H9 (cell line): ENCODE measurements around the gene TUBGCP6. TPM values are rescaled to one million over a fixed set of nuclear protein-coding genes. Genes with fewer than 3 reads are reported as not detected.

Experiments
- DNase-seq: peaks from one replicate; pipeline ENCODE4 v3.0.0-alpha.2; 2017
- H2AFZ ChIP-seq: one replicate; pipeline ENCODE4 v1.6.1; 2013; ENCODE audit warnings: mild to moderate bottlenecking, low read length, control low read depth, moderate library complexity
- H2AK5ac ChIP-seq: 2 replicates; pipeline ENCODE4 v1.6.1; 2013; ENCODE audit warnings: low read length, control low read depth, mixed read lengths; ENCODE audit not compliant: insufficient read length
- H2BK120ac ChIP-seq: one replicate; pipeline ENCODE4 v1.6.1; 2013; ENCODE audit warnings: low read depth, mild to moderate bottlenecking, low read length, control low read depth, inconsistent platforms; ENCODE audit not compliant: poor library complexity, severe bottlenecking
- H2BK12ac ChIP-seq: 2 replicates; pipeline ENCODE4 v1.6.1; 2013; ENCODE audit warnings: low read length, control low read depth, mixed read lengths, low read depth; ENCODE audit not compliant: insufficient read length
- H2BK15ac ChIP-seq: 2 replicates; pipeline ENCODE4 v1.6.1; 2013; ENCODE audit warnings: low read depth, low read length, control low read depth
- H2BK20ac ChIP-seq: one replicate; pipeline ENCODE4 v1.6.1; 2013; ENCODE audit warnings: low read depth, mild to moderate bottlenecking, low read length, control low read depth, inconsistent platforms; ENCODE audit not compliant: poor library complexity, severe bottlenecking
- H2BK5ac ChIP-seq: 2 replicates; pipeline ENCODE4 v1.6.1; 2013; ENCODE audit warnings: low read length, control low read depth, mixed read lengths; ENCODE audit not compliant: insufficient read length
- H3K14ac ChIP-seq: 2 replicates; pipeline ENCODE4 v1.6.1; 2013; ENCODE audit warnings: low read length, control low read depth; ENCODE audit not compliant: insufficient read depth
- H3K18ac ChIP-seq: 2 replicates; pipeline ENCODE4 v1.6.1; 2013; ENCODE audit warnings: low read depth, mild to moderate bottlenecking, mixed read lengths, low read length, control low read depth; ENCODE audit not compliant: insufficient read length
- H3K23ac ChIP-seq: 2 replicates; pipeline ENCODE4 v1.6.1; 2013; ENCODE audit warnings: low read length, control low read depth, mixed read lengths, low read depth; ENCODE audit not compliant: insufficient read length
- H3K23me2 ChIP-seq: 2 replicates; pipeline ENCODE4 v1.6.1; 2013; ENCODE audit warnings: low read depth, mild to moderate bottlenecking, mixed read lengths, low read length, control low read depth; ENCODE audit not compliant: insufficient read length, poor library complexity, severe bottlenecking
- H3K27ac ChIP-seq: 2 replicates; pipeline ENCODE4 v1.5.1; 2013; ENCODE audit warnings: low read length, control low read depth, mixed read lengths, low read depth; ENCODE audit not compliant: insufficient read length
- H3K27me3 ChIP-seq: 2 replicates; pipeline ENCODE4 v1.6.1; 2013; ENCODE audit warnings: low read length, control low read depth, inconsistent platforms; ENCODE audit not compliant: insufficient read depth
- H3K4ac ChIP-seq: 2 replicates; pipeline ENCODE4 v1.6.1; 2013; ENCODE audit warnings: low read depth, mild to moderate bottlenecking, control low read depth, inconsistent platforms, low read length, moderate library complexity
- H3K4me1 ChIP-seq: 2 replicates; pipeline ENCODE4 v1.6.1; 2013; ENCODE audit warnings: low read length, control low read depth, inconsistent platforms; ENCODE audit not compliant: insufficient read depth
- H3K4me2 ChIP-seq: 2 replicates; pipeline ENCODE4 v1.6.1; 2013; ENCODE audit warnings: low read length, control low read depth, mixed read lengths; ENCODE audit not compliant: insufficient read length, insufficient read depth
- H3K56ac ChIP-seq: 2 replicates; pipeline ENCODE4 v1.6.1; 2013; ENCODE audit warnings: low read depth, mild to moderate bottlenecking, mixed read lengths, low read length, control low read depth; ENCODE audit not compliant: insufficient read length
- H3K79me1 ChIP-seq: 2 replicates; pipeline ENCODE4 v1.6.1; 2013; ENCODE audit warnings: low read depth, mild to moderate bottlenecking, moderate library complexity, low read length, control low read depth, inconsistent platforms; ENCODE audit not compliant: insufficient read depth, poor library complexity, severe bottlenecking
- H3K79me2 ChIP-seq: 2 replicates; pipeline ENCODE4 v1.6.1; 2013; ENCODE audit warnings: low read length, control low read depth, inconsistent platforms; ENCODE audit not compliant: insufficient read depth
- H3K9ac ChIP-seq: 2 replicates; pipeline ENCODE4 v1.6.1; 2013; ENCODE audit warnings: low read length, control low read depth, mixed read lengths; ENCODE audit not compliant: insufficient read length; ENCODE audit errors: extremely low read depth
- H3K9me3 ChIP-seq: one replicate; pipeline ENCODE4 v1.6.1; 2013; ENCODE audit warnings: low read depth, low read length, inconsistent platforms; ENCODE audit not compliant: control insufficient read depth
- H3T11ph ChIP-seq: one replicate; pipeline ENCODE4 v1.6.1; 2013; ENCODE audit warnings: mild to moderate bottlenecking, low read length, control low read depth, inconsistent platforms
- H4K20me1 ChIP-seq: one replicate; pipeline ENCODE4 v1.6.1; 2013; ENCODE audit not compliant: control insufficient read depth, insufficient read length, insufficient read depth
- H4K5ac ChIP-seq: 2 replicates; pipeline ENCODE4 v1.6.1; 2013; ENCODE audit warnings: low read depth, mild to moderate bottlenecking, mixed read lengths, low read length, control low read depth; ENCODE audit not compliant: insufficient read length
- H4K8ac ChIP-seq: replicated peaks from 2 replicates; pipeline ENCODE4 v1.6.1; 2013; ENCODE audit warnings: low read length, control low read depth, mixed read lengths, low read depth; ENCODE audit not compliant: insufficient read length
- H4K91ac ChIP-seq: 2 replicates; pipeline ENCODE4 v1.6.1; 2013; ENCODE audit warnings: low read depth, mild to moderate bottlenecking, moderate library complexity, mixed read lengths, low read length, control low read depth; ENCODE audit not compliant: insufficient read length
- H3K27ac Mint-ChIP-seq, 3 experiments: 2 replicates in 2 of 3; 3 replicates in 1 of 3; pipeline ENCODE4 v1.8.0; 2020 to 2021; ENCODE audit warnings: mixed read lengths in 3 of 3, mild to moderate bottlenecking in 1 of 3, moderate library complexity in 1 of 3
- H3K27me3 Mint-ChIP-seq: 2 replicates; pipeline ENCODE4 v1.8.0; 2021; ENCODE audit warnings: low read depth, mild to moderate bottlenecking, moderate library complexity, mixed read lengths
- H3K36me3 Mint-ChIP-seq, 3 experiments: 2 replicates in 2 of 3; 3 replicates in 1 of 3; pipeline ENCODE4 v1.8.0; 2020 to 2021; ENCODE audit warnings: low read depth in 3 of 3, mixed read lengths in 3 of 3; ENCODE audit not compliant: insufficient read depth in 1 of 3
- H3K4me1 Mint-ChIP-seq, 2 experiments: 2 replicates each; pipeline ENCODE4 v1.8.0; 2020; ENCODE audit warnings: mixed read lengths in 2 of 2
- H3K4me3 Mint-ChIP-seq, 2 experiments: 2 replicates in 1 of 2; 3 replicates in 1 of 2; pipeline ENCODE4 v1.8.0; 2020 to 2021; ENCODE audit warnings: mild to moderate bottlenecking in 2 of 2, mixed read lengths in 2 of 2, moderate library complexity in 1 of 2
- H3K9me3 Mint-ChIP-seq, 2 experiments: 2 replicates in 1 of 2; 3 replicates in 1 of 2; pipeline ENCODE4 v1.8.0; 2020; ENCODE audit warnings: mild to moderate bottlenecking in 2 of 2, mixed read lengths in 2 of 2, moderate library complexity in 1 of 2
- WGBS: extraction: QIAGEN DNeasy Blood & Tissue Kit; methylation state at CpG from one replicate; pipeline ENCODE4 v1.1.7; 2013; ENCODE audit warnings: missing lambda C conversion rate, low lambda C conversion rate, mixed read lengths; ENCODE audit not compliant: insufficient read length; ENCODE audit errors: extremely low coverage; 5-methylcytosine and 5-hydroxymethylcytosine counted together
- total RNA-seq: library from RNA; stranded (reverse); gene quantifications from 2 replicates; pipeline ENCODE4 v1.2.1, GENCODE V29; 2021
- TF ChIP-seq, protein P1 (sequence below): fragments of 200-600 bp; sonication (generic); conservative IDR thresholded peaks from 3 replicates; pipeline ENCODE4 v1.8.0; 2021; ENCODE audit warnings: antibody characterized with exemption, mild to moderate bottlenecking

Gene TUBGCP6
- total RNA-seq, 1 experiment from 2014 or later: 29.0 TPM

DNA sequence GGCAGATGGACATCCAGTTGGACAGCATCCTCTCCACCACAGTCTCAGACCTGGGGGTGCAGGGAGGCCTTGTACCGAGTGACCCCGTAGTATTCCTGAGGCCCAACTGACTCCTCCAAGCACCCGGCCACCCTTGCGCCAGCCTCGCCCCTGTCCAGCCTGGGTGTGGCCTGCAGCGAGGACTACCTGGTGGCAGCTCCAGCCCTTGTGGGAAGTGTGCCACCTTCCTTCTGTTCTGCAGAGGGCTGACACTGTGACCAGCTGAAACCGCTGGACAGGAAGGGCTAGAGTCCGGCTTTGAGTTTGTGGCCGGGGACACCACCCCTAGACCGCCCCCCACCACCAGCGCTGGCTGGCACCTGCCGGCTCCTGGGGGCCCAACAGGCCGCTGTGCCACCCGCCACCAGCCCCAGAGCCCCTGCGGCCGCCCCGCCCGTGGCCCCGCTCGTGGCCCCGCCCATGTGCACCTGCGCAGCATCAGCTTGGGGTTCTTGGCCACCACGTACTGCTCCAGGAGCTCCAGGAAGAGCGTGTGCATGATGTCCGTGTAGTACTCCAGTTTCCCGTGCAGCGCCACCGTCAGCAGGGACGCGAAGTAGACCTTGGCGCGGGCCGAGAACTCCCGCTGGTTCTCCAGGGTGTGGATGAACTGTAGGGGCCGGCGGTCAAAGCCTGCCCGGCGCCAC lies 35.3 kb upstream of the TUBGCP6 start:
- no peak overlapping the region for H3K23ac ChIP-seq
- no peak overlapping the region for H2BK5ac ChIP-seq
- TF ChIP-seq, protein P1, sequence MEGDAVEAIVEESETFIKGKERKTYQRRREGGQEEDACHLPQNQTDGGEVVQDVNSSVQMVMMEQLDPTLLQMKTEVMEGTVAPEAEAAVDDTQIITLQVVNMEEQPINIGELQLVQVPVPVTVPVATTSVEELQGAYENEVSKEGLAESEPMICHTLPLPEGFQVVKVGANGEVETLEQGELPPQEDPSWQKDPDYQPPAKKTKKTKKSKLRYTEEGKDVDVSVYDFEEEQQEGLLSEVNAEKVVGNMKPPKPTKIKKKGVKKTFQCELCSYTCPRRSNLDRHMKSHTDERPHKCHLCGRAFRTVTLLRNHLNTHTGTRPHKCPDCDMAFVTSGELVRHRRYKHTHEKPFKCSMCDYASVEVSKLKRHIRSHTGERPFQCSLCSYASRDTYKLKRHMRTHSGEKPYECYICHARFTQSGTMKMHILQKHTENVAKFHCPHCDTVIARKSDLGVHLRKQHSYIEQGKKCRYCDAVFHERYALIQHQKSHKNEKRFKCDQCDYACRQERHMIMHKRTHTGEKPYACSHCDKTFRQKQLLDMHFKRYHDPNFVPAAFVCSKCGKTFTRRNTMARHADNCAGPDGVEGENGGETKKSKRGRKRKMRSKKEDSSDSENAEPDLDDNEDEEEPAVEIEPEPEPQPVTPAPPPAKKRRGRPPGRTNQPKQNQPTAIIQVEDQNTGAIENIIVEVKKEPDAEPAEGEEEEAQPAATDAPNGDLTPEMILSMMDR: no peak
- no peak overlapping the region for H2AK5ac ChIP-seq
- H2BK20ac ChIP-seq: no peak overlapping the region
- H3K9me3 ChIP-seq: no peaks in the 10 kb centered on the region
- Mint-ChIP-seq H3K4me1 (no peaks in the 10 kb centered on the region), H3K27me3 (no peaks in the 10 kb centered on the region), H3K36me3 (peaks cover 41 to 67% (median 65%) of the 10 kb centered on the region in 3 experiments), H3K9me3 (peaks cover 8 to 13% of the 10 kb centered on the region in 2 experiments), H3K4me3 (no peak overlapping the region), H3K27ac (no peak overlapping the region; a peak in 1 of 7 replicates)
- no peak overlapping the region for H3K18ac ChIP-seq
- H3K79me1 ChIP-seq: no peaks in the 10 kb centered on the region
- H2BK15ac ChIP-seq: no peak overlapping the region
- no peak overlapping the region for H2AFZ ChIP-seq
- no peak overlapping the region for H2BK12ac ChIP-seq
- H3K4me2 ChIP-seq: no peak overlapping the region
- no peak overlapping the region for H3K27ac ChIP-seq
- H3T11ph ChIP-seq: no peak overlapping the region
- no peak overlapping the region for H2BK120ac ChIP-seq
- H3K14ac ChIP-seq: no peak overlapping the region
- H4K8ac ChIP-seq: no peak overlapping the region
- H3K4me1 ChIP-seq: no peaks in the 10 kb centered on the region
- H3K56ac ChIP-seq: no peak overlapping the region
- no peak overlapping the region for H3K9ac ChIP-seq
- H3K23me2 ChIP-seq: peaks cover 3% of the 10 kb centered on the region
- H4K5ac ChIP-seq: no peak overlapping the region
- no peaks in the 10 kb centered on the region for H4K20me1 ChIP-seq
- no peak overlapping the region for H4K91ac ChIP-seq
- WGBS: no CpG with 5 or more reads among the region's 38 CpGs
- no peak overlapping the region for H3K4ac ChIP-seq
- DNase-seq: no peak
- no peaks in the 10 kb centered on the region for H3K79me2 ChIP-seq
- H3K27me3 ChIP-seq: no peaks in the 10 kb centered on the region
